HepG2 (cell line): ENCODE measurements around the gene PPP1R13L. TPM values are rescaled to one million over a fixed set of nuclear protein-coding genes. Genes with fewer than 3 reads are reported as not detected.

ENCODE experiments used
- CEBPB ChIP-seq: IDR thresholded peaks from 2 replicates; pipeline ENCODE4 v1.6.1; 2011; ENCODE audit warnings: low read depth, low read length, improper control_type of control experiment, borderline replicate concordance
- EED ChIP-seq: sonication (generic); formaldehyde crosslinking; IDR thresholded peaks from 2 replicates; pipeline ENCODE4 v1.5.0; 2020; ENCODE audit warnings: mild to moderate bottlenecking, missing genetic modification reagents
- KDM2A ChIP-seq: sonication (generic); formaldehyde crosslinking; IDR thresholded peaks from 2 replicates; pipeline ENCODE4 v1.4.0; 2020; ENCODE audit warnings: low read depth, missing genetic modification reagents, borderline replicate concordance
- MEIS2 ChIP-seq: sonication (generic); formaldehyde crosslinking; IDR thresholded peaks from 2 replicates; pipeline ENCODE4 v1.9.0; 2021; ENCODE audit warnings: mild to moderate bottlenecking, missing genetic modification reagents
- XRCC5 ChIP-seq: fragments of 200-400 bp; formaldehyde crosslinking; optimal IDR thresholded peaks from 2 replicates; pipeline ENCODE3; 2017; ENCODE audit warnings: mild to moderate bottlenecking, low read length
- ZFP36L1 ChIP-seq: sonication (generic); formaldehyde crosslinking; IDR thresholded peaks from 2 replicates; pipeline ENCODE4 v1.8.0; 2022; ENCODE audit warnings: mild to moderate bottlenecking, missing genetic modification reagents, moderate library complexity
- ZNF235 ChIP-seq: sonication (generic); formaldehyde crosslinking; IDR thresholded peaks from 2 replicates; pipeline ENCODE4 v1.8.1; 2023; ENCODE audit warnings: mild to moderate bottlenecking, missing genetic modification reagents, borderline replicate concordance
- polyA plus RNA-seq, 8 experiments: library from polyadenylated mRNA; depleted of rRNA in 3 of 8; stranded (reverse) in 7 of 8; unstranded in 1 of 8; fragments of >200 nt; fragmentation: Illumina TruSeq in 4 of 8; extraction: Trizol in 4 of 8; gene quantifications; 2 replicates each; pipeline versions ENCODE4 v1.2.1 to v1.2.3, GENCODE V29; 2011 to 2016; ENCODE audit warnings: low read depth in 4 of 8, missing spikeins in 1 of 8, mixed read lengths in 1 of 8; ENCODE audit not compliant: insufficient read depth in 1 of 8
- total RNA-seq, 5 experiments: library from RNA; depleted of rRNA; stranded (reverse); fragments of >200 nt; fragmentation: Illumina TruSeq; extraction: Trizol; gene quantifications; 2 replicates each; pipeline ENCODE4 v1.2.3, GENCODE V29; 2016; ENCODE audit warnings: low read depth in 1 of 5
- TF ChIP-seq, protein P1 (sequence below): sonication (generic); formaldehyde crosslinking; IDR thresholded peaks from 2 replicates; pipeline ENCODE4 v1.5.0; 2020; ENCODE audit warnings: mild to moderate bottlenecking, missing genetic modification reagents, borderline replicate concordance
- TF ChIP-seq, protein P2 (sequence below): IDR thresholded peaks from 2 replicates; pipeline ENCODE4 v1.6.1; 2012; ENCODE audit warnings: low read depth, low read length, improper control_type of control experiment

Gene PPP1R13L
- total and polyA plus RNA-seq, 2 of the 13 experiments (the other 11 are each of a cell fraction or from before 2014, with no cell fraction given): 1.3 to 6.6 TPM

DNA sequence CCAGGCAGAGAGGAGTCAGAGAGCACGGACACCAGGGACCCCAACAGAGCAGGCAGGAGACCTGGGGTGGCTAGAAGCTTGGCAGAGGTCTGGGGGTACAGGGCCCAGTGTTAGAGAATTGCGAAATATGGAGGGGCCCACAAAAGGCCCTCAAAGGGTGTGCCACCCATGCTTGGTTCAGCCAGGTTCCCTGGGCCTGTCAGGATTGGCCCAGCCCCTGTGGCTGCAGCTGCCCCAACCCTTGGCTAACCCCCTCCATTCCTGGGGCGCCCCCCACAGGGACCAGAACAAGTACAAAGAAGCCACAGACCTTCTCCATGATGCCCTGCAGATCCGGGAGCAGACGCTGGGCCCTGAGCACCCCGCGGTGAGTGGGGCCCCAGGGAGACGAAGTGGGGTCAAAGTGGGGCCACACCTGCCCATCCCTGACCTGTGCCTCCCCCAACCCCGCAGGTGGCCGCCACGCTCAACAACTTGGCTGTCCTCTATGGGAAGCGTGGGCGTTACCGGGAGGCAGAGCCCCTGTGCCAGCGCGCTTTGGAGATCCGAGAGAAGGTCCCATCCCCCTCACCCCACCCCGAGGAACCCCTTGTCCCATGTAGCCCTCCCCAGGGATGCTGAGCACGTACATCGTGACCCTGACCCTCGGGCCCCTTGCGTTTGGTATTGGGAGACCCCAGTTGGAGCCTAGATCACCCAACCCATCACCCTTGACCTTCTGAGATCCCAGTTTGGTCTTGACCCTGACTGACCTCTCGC lies 56.3 kb downstream of the PPP1R13L start (continued):
- TF ChIP-seq, protein P1, sequence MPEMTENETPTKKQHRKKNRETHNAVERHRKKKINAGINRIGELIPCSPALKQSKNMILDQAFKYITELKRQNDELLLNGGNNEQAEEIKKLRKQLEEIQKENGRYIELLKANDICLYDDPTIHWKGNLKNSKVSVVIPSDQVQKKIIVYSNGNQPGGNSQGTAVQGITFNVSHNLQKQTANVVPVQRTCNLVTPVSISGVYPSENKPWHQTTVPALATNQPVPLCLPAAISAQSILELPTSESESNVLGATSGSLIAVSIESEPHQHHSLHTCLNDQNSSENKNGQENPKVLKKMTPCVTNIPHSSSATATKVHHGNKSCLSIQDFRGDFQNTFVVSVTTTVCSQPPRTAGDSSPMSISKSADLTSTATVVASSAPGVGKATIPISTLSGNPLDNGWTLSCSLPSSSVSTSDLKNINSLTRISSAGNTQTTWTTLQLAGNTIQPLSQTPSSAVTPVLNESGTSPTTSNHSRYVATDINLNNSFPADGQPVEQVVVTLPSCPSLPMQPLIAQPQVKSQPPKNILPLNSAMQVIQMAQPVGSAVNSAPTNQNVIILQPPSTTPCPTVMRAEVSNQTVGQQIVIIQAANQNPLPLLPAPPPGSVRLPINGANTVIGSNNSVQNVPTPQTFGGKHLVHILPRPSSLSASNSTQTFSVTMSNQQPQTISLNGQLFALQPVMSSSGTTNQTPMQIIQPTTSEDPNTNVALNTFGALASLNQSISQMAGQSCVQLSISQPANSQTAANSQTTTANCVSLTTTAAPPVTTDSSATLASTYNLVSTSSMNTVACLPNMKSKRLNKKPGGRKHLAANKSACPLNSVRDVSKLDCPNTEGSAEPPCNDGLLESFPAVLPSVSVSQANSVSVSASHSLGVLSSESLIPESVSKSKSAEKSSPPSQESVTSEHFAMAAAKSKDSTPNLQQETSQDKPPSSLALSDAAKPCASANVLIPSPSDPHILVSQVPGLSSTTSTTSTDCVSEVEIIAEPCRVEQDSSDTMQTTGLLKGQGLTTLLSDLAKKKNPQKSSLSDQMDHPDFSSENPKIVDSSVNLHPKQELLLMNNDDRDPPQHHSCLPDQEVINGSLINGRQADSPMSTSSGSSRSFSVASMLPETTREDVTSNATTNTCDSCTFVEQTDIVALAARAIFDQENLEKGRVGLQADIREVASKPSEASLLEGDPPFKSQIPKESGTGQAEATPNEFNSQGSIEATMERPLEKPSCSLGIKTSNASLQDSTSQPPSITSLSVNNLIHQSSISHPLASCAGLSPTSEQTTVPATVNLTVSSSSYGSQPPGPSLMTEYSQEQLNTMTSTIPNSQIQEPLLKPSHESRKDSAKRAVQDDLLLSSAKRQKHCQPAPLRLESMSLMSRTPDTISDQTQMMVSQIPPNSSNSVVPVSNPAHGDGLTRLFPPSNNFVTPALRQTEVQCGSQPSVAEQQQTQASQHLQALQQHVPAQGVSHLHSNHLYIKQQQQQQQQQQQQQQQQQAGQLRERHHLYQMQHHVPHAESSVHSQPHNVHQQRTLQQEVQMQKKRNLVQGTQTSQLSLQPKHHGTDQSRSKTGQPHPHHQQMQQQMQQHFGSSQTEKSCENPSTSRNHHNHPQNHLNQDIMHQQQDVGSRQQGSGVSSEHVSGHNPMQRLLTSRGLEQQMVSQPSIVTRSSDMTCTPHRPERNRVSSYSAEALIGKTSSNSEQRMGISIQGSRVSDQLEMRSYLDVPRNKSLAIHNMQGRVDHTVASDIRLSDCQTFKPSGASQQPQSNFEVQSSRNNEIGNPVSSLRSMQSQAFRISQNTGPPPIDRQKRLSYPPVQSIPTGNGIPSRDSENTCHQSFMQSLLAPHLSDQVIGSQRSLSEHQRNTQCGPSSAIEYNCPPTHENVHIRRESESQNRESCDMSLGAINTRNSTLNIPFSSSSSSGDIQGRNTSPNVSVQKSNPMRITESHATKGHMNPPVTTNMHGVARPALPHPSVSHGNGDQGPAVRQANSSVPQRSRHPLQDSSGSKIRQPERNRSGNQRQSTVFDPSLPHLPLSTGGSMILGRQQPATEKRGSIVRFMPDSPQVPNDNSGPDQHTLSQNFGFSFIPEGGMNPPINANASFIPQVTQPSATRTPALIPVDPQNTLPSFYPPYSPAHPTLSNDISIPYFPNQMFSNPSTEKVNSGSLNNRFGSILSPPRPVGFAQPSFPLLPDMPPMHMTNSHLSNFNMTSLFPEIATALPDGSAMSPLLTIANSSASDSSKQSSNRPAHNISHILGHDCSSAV: no peak
- TF ChIP-seq ZNF235 (no peak), ZFP36L1 (no peak), XRCC5 (no peak), MEIS2 (CRISPR knock-in tag) (no peak), EED (no peak), KDM2A (CRISPR knock-in tag) (peak; percentile 51; the same call in 1 of the 2 replicates), CEBPB (peak; percentile 73)
- TF ChIP-seq, protein P2, sequence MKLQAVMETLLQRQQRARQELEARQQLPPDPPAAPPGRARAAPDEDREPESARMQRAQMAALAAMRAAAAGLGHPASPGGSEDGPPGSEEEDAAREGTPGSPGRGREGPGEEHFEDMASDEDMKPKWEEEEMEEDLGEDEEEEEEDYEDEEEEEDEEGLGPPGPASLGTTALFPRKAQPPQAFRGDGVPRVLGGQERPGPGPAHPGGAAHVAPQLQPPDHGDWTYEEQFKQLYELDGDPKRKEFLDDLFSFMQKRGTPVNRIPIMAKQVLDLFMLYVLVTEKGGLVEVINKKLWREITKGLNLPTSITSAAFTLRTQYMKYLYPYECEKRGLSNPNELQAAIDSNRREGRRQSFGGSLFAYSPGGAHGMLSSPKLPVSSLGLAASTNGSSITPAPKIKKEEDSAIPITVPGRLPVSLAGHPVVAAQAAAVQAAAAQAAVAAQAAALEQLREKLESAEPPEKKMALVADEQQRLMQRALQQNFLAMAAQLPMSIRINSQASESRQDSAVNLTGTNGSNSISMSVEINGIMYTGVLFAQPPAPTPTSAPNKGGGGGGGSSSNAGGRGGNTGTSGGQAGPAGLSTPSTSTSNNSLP: no peak
- TF ChIP-seq, all 625 proteins: peak for 7
